GM18951 (cell line): ENCODE measurements around the gene COQ10B.

Experiments
- POLR2A ChIP-seq: IDR thresholded peaks from 4 replicates; pipeline ENCODE4 v1.6.1; 2011; ENCODE audit warnings: mild to moderate bottlenecking; ENCODE audit not compliant: insufficient read length, insufficient read depth; ENCODE audit errors: extremely low read depth
- in situ Hi-C: fragments of 300-500 bp; cut with MboI; formaldehyde crosslinking; loops from one replicate; pipeline ENCODE4 v1.12.0; 2022; ENCODE audit warnings: low sequenced_read_pairs, mixed read lengths, inconsistent platforms; ENCODE audit not compliant: unreplicated experiment

Gene COQ10B

DNA sequence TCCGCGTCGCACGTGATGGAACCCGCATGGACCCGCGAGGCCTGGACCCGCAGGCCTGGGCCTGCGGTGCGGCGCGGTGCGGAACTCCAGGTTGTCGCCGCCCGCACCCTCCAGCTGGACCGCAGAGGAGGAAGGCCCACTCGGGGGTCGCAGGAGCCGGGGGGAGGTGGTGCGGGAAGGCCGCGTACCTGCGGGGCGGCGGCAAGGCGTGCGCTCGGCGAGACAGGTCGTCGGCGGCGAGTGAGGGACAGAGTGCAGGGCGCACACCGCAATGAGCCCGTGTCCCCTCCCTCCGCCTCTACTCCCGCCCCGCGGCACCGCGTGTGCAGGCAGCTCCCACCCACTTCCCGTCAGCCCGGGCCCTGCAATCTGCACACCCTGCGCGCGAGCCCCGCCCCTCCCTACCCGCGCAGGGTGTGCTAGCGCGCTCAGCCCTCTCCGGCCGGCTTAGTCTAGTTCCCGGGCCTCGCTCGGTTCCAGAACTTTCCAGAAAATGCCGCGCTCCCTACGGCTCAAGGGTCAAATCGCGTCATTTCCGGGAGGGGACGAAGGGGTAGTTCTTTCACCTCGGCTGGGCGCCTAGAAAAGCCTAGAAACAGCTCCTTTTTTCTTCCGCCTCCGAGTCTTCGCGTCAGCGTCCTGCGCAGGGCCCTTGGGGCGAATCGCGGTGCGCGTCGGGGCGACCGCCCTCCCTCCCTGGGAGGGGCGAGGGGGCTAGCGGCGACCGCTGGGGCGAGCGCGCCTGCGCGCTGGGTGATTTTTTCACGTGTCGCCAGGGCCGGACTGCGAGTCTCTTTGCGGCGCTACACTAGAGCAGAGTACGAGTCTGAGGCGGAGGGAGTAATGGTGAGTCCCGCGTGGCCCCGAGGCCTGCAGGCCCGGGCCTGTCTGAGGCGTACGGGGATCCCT is 46.5 kb downstream of the COQ10B start, which contains the start of the genes HSPD1 and HSPE1:
HSPD1 (minus strand) TSS at position 247 of the 909 bp plus-strand sequence. CDS start 992 bp downstream, outside the sequence.
HSPE1 (plus strand) TSS at position 786 of the 909 bp plus-strand sequence; CDS start at position 844, 58 bp downstream.
- peak; percentile 98 for TF ChIP-seq POLR2A
- in situ Hi-C loops = no loop called here

GRCh38 chr2:197500503-197501131 is 47.3 kb downstream of the COQ10B start:
- TF ChIP-seq POLR2A = no peak
- in situ Hi-C loops = no loop called here

DNA sequence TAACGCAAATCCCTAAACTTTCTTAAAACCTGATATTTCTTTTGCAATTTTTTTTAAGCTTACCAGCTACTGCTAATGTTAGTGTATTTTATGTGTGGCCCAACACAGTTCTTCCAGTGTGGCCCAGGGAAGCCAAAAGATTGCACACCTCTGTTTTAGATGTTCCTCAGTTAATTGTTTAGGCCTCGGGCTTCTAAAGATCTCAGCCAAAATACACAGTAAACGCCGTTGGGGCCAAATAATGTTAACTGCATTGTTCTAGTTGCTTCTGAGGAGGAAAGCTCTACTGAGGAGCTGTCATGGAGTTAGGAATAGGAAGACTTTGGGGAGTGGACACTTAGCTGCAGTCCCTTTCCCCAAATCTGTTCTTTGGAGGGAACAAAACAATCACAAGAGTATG is 48.8 kb downstream of the COQ10B start:
- in situ Hi-C loops = no loop called here
- TF ChIP-seq POLR2A = no peak

GRCh38 chr2:197502685-197503084 is 49.3 kb downstream of the COQ10B start:
- in situ Hi-C loops = no loop called here
- no peak for TF ChIP-seq POLR2A

DNA sequence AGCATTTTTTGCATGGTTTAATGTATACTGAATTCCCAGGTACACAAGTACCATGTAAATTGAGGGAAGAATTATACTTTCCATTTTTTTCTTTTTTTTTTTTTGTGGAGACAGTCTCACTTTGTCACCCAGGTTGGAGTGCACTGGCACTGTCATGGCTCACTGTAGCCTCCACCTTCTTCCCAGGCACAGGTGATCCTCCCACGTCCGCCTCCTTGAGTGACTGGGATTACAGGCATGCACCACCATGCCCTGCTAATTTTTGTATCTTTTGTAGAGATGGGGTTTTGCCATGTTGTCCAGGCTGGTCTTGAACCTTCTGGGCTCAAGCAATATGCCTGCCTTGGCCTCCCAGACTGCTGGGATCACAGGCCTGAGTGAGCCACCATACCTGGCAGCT is 50.6 kb downstream of the COQ10B start:
- in situ Hi-C loops = no loop called here
- TF ChIP-seq POLR2A = no peak

GRCh38 chr2:197504512-197504911 is 51.2 kb downstream of the COQ10B start:
- no peak for TF ChIP-seq POLR2A
- in situ Hi-C loops = no loop called here

DNA sequence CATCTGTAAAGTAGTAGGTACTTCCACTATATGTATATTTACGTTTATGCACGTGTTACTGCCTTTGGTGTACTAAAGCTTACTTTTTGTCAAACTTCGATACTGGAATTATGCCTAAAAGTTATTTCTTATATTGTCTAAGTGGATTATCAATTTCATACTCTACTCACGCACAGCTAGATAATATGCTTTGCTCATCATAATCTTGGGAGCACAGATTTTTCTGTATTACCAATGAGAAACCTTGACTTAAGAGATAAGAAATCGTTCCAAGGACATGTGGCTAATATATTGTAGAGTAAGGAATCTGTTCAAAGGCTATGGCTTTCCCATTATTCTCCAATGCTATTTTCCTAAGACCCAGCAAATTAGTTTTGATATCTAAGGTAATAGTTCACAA is 53.3 kb downstream of the COQ10B start:
- in situ Hi-C loops = no loop called here
- no peak for TF ChIP-seq POLR2A

DNA sequence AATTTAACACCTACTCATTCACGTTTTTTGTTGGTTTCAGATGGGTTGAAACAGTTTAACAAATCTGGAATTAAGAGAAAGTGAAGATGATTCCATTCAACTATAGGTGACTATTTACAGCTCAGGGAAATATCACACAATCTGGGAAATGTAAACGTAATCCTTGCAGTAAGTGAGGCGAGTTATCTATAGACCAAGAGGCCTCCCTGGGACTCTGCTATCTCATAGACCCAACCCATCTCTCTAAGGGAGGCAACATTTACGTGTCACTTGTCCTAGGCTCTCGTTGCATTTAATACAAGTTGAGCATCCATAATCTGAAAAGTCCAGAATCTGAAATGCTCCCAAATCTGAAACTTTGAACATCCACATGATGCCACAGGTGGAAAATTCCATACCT is 60.6 kb downstream of the COQ10B start:
- TF ChIP-seq POLR2A = no peak
- in situ Hi-C loops = no loop called here

- in situ Hi-C loops = no loop called here
- TF ChIP-seq POLR2A = no peak
Observed at GRCh38 chr2:197514754-197515153, 61.4 kb downstream of the COQ10B start.

DNA sequence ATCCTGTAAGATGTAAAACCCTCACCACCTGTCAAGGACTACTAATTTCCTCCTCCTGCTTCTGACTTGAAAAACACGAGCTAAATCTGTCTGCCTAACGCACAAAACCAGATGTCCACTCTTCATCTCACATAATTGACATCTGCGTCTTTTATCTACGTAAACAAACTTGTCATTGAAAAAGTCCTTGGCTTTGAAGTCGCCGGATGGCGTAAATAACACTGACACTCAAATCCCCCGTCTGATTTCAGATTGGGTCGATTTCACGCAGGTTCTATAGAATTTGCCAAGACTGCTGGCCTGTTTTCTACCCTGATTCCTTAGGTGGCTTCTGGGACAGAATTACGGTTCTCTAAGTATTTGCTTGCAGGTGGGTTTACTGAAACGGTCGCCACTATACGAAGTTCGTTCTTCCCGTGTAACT is 62.0 kb downstream of the COQ10B start:
- in situ Hi-C loops = no loop called here
- no peak for TF ChIP-seq POLR2A

- TF ChIP-seq POLR2A = peak; percentile 97
- in situ Hi-C loops = no loop called here
Observed at GRCh38 chr2:197515739-197516392, 62.5 kb downstream of the COQ10B start, which contains the start of gene MOB4. Gene MOB4 (plus strand): TSS chr2:197516066. CDS start chr2:197516087, 21 bp downstream.

DNA sequence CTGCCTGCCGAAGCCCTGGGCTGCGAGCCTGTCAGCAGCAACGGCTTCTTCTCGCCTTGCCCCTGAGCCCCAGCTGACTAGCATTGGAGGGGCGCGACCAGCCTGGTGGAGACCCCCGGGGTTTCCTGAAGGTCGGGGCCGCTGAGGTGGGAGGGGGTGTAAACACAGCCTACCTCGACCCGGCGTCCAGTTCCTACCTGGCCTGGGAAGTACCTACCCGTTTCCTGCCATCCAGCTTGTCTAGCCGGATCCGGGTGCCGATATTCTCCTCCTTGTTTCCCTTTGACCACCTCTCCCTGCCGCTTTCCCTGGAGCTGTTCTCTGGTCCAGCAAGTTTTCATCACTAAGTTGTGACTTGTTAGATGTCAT is 63.0 kb downstream of the COQ10B start:
- in situ Hi-C loops = no loop called here
- TF ChIP-seq POLR2A = no peak

GRCh38 chr2:197517150-197517549 is 63.8 kb downstream of the COQ10B start:
- in situ Hi-C loops = no loop called here
- no peak for TF ChIP-seq POLR2A
